Upper lobe of right lung (tissue), 1 donor: ENCODE measurements around the gene ERI3. TPM values are rescaled to one million over a fixed set of nuclear protein-coding genes. Genes with fewer than 3 reads are reported as not detected.

Source experiments
- ATAC-seq: fragments of 200-7000 bp; cut with Tn5 transposase; one replicate; pipeline ENCODE4 v1.9.1; 2020; ENCODE audit warnings: mild to moderate bottlenecking, moderate library complexity
- DNase-seq: peaks from one replicate; pipeline ENCODE4 v3.0.0-alpha.2; 2020
- H3K27ac ChIP-seq: fragments of 200-600 bp; one replicate; pipeline ENCODE4 v1.8.0; 2022
- H3K27me3 ChIP-seq: fragments of 200-600 bp; one replicate; pipeline ENCODE4 v1.8.0; 2022; ENCODE audit warnings: mild to moderate bottlenecking
- H3K36me3 ChIP-seq: fragments of 200-600 bp; one replicate; pipeline ENCODE4 v1.8.0; 2022
- H3K4me1 ChIP-seq: fragments of 200-600 bp; one replicate; pipeline ENCODE4 v1.8.0; 2022
- H3K4me3 ChIP-seq: fragments of 200-600 bp; one replicate; pipeline ENCODE4 v1.8.0; 2022; ENCODE audit warnings: mild to moderate bottlenecking
- H3K9me3 ChIP-seq: fragments of 200-600 bp; one replicate; pipeline ENCODE4 v1.8.0; 2022
- intact Hi-C: fragments of 100-400 bp; cut with DNase I; formaldehyde crosslinking; loops from one replicate; pipeline ENCODE4 v1.11.0; 2022
- total RNA-seq: library from RNA; stranded (reverse); fragmentation: NEBNext Ultra II Directional; extraction: Animal tissue kit (Norgen Biotek cat#: 25700); gene quantifications from one replicate; pipeline ENCODE4 v1.2.1, GENCODE V29; 2021
- TF ChIP-seq, protein P1 (sequence below): fragments of 200-600 bp; IDR thresholded peaks from one replicate; pipeline ENCODE4 v1.8.0; 2022; ENCODE audit warnings: antibody characterized with exemption
- donor health status: DM: no; HTN: yes; CAD: no; lungs with severe emphysema.

Gene ERI3
- total RNA-seq, 1 donor from 2014 or later = 41.7 TPM

DNA sequence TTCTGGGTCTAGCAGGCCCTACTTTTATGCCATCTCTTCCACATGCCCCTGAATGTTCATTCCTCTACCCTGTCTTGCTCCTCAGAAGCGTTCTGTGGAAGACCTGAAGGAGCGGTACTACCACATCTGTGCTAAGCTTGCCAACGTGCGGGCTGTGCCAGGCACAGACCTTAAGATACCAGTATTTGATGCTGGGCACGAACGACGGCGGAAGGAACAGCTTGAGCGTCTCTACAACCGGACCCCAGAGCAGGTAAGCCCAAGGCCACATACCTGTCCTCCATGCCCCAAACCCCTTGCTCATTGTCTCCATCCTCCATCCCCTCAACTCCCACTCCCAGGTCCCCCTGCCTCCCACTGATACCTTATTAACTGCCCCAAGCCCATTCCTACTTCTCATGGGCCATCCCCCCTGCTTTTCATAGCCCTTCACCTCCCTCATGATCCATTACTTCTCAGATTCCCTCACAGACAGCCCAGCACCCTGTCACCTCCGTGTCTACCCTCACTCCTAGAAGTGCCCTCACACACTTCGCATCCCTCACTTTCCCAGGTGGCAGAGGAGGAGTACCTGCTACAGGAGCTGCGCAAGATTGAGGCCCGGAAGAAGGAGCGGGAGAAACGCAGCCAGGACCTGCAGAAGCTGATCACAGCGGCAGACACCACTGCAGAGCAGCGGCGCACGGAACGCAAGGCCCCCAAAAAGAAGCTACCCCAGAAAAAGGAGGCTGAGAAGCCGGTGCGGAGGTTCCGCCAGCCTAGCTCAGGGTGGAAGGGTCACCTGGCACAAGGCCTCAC is 136.4 kb downstream of the ERI3 start:
- Histone ChIP-seq H3K4me3 (no peak overlapping the region), H3K4me1 (peaks cover 7% of the 10 kb centered on the region), H3K9me3 (no peaks in the 10 kb centered on the region), H3K27me3 (no peaks in the 10 kb centered on the region), H3K27ac (no peak overlapping the region), H3K36me3 (peaks cover 62% of the 10 kb centered on the region)
- TF ChIP-seq, protein P1, sequence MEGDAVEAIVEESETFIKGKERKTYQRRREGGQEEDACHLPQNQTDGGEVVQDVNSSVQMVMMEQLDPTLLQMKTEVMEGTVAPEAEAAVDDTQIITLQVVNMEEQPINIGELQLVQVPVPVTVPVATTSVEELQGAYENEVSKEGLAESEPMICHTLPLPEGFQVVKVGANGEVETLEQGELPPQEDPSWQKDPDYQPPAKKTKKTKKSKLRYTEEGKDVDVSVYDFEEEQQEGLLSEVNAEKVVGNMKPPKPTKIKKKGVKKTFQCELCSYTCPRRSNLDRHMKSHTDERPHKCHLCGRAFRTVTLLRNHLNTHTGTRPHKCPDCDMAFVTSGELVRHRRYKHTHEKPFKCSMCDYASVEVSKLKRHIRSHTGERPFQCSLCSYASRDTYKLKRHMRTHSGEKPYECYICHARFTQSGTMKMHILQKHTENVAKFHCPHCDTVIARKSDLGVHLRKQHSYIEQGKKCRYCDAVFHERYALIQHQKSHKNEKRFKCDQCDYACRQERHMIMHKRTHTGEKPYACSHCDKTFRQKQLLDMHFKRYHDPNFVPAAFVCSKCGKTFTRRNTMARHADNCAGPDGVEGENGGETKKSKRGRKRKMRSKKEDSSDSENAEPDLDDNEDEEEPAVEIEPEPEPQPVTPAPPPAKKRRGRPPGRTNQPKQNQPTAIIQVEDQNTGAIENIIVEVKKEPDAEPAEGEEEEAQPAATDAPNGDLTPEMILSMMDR = no peak
- DNase-seq = no peak
- intact Hi-C loops = no loop called here
- no peak for ATAC-seq

DNA sequence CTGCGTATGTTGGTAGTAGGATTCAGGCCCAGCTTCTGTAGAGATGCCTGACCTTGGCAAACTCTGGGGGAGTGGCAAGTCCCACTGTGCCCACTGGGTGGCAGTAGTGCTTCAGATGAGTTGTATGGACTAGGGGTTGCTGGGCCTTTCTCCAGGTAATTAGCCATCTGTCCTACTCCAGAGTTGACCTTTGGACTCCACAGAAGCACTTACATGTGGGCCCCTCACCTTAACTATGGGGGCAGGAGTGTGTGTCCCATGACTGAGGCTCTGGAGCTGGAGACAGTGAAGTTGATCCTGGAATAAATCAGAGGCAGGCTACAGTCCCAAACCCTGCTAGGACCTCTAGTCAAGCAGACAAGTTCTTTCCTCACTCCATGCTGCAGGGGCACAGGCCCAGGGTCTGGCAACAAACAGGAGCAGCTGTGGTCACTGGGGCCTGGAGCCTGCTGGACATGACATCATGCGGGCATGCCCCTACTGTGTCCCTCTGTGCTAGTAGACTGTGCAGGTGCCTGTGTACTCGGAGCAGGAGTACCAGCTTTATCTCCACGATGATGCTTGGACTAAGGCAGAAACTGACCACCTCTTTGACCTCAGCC is 137.1 kb downstream of the ERI3 start:
- H3K27ac ChIP-seq = no peak overlapping the region
- no peaks in the 10 kb centered on the region for H3K9me3 ChIP-seq
- peaks cover 62% of the 10 kb centered on the region for H3K36me3 ChIP-seq
- no peak overlapping the region for H3K4me3 ChIP-seq
- peak; percentile 80 for DNase-seq
- intact Hi-C loops = no loop called here
- TF ChIP-seq, protein P1 = peak; percentile 85
- ATAC-seq = peak; percentile 69
- peaks cover 8% of the 10 kb centered on the region for H3K4me1 ChIP-seq
- no peaks in the 10 kb centered on the region for H3K27me3 ChIP-seq

DNA sequence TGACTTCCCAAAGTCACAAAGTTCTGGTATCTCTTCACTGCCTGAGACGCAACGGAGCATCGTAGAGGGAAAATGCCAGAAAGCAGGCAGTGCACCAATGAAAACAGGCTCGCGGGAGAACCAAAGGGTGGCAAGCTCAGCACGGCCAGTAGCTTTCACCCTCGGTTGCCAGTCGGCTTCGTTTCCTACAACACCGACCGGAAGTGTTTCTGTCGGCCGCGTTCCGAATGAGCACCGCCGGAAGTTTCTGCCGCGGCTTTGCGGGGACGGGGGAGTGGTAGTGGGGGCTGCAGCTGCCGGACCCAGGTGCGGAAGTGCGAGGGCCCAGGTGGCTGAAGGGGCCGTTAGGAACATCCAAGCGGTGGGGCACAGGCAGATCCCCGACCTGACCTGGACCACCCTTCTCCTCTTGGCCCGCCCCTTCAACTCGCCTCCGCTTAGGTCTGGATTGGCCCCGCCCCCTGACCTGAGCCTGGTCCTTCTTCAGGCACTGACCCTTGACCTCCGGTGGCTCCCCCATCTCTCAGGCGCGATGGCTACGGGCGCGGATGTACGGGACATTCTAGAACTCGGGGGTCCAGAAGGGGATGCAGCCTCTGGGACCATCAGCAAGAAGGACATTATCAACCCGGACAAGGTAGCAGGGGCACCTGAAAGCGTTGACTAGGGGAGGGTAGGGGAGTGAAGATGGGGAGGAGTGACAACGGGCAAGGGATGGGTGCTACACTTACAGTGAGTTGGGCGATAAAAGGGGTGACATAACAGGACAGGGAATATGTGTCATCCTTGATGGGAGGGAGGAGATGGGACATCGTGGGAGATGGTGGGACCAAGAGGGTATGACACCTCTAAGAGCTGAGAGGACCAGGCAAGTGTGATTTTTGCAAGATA is 141.6 kb downstream of the ERI3 start, which contains the start of gene DMAP1:
TSS of gene DMAP1 (plus strand) at position 250 of the 891 bp plus-strand sequence. CDS start at position 533, 283 bp downstream.
- Histone ChIP-seq H3K36me3 (peaks cover 33% of the 10 kb centered on the region), H3K4me1 (peaks cover 17% of the 10 kb centered on the region), H3K4me3 (peak within 1 kb of the TSS; percentile 79), H3K27ac (peak within 1 kb of the TSS; percentile 68), H3K9me3 (no peaks in the 10 kb centered on the region), H3K27me3 (no peaks in the 10 kb centered on the region)
- TF ChIP-seq, protein P1 = no peak
- ATAC-seq = peak; percentile 96
- intact Hi-C loops = no loop called here
- DNase-seq = peak; percentile 91

DNA sequence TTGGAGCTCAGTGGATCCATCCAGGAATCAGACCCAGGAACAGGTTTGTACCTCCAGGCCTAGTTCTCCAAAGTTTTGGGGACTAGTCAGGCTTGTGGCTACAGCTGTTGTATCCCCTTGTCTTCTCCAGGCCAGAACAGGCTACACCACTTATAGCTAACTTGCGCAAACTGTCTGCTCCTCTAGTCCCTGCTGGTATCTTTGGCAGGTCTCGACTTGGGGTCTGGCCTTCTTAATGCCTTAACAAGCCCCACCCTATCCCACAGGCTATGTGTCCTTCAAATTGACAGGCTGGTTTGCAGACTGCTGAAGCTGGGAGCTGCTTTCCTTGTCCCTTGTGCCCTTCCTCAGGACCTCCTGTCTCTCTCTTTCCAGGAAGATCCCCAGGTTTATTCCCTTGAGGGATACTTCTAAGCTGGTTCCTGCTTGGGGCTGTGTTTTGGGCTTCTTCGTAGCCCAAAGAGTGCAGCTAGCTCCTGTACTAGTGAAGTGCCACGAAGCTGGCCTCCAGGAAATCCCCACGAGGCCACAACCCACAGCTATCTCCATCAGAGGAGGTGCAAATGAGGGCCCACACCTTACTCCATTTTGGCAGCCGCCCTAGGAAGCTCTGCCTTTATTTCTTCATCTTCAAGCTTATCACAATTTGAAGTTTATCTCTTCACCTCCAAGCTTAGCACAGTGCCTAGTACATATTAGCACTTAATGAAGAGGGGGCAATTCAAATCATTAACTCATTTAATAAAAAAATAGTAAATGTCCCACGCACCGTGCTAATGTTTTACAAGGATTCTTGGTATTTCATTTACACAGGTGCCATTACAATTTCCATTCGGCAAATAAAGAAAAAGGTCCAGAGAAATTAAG is 142.5 kb downstream of the ERI3 start:
- no peaks in the 10 kb centered on the region for H3K27me3 ChIP-seq
- peak overlapping the region; percentile 68 for H3K27ac ChIP-seq
- TF ChIP-seq, protein P1 = no peak
- H3K9me3 ChIP-seq = no peaks in the 10 kb centered on the region
- DNase-seq = no peak
- no peak for ATAC-seq
- H3K36me3 ChIP-seq = peaks cover 26% of the 10 kb centered on the region
- peaks cover 17% of the 10 kb centered on the region for H3K4me1 ChIP-seq
- intact Hi-C loops = no loop called here
- H3K4me3 ChIP-seq = peak overlapping the region; percentile 79

DNA sequence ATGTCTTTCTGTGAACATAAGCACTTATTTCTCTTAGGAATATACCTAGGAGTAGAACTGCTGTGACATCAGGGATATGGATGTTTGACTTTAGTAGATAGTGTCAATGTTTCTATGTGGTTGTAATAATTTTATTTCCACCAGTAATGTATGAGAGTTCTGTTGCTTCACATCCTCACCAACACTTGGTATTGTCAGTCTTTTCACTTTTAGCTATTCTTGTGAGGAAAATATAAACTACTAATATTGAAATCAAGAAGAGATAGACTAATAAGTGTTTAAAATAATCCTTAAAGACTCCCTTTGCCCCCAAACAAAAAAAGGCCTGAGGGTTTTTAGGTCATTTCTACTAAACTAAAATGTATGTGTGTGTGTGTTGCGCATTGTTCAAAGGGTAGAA is 144.5 kb downstream of the ERI3 start:
- Histone ChIP-seq H3K27ac (no peak overlapping the region), H3K27me3 (no peaks in the 10 kb centered on the region), H3K9me3 (no peaks in the 10 kb centered on the region), H3K4me3 (no peak overlapping the region), H3K4me1 (peaks cover 17% of the 10 kb centered on the region), H3K36me3 (peaks cover 10% of the 10 kb centered on the region)
- ATAC-seq (no peak), DNase-seq (no peak)
- TF ChIP-seq, protein P1 = no peak
- intact Hi-C loops = no loop called here
